Transverse colon (tissue), 4 donors: Measurements from ENCODE around the gene RLN3. TPM values are rescaled to one million over a fixed set of nuclear protein-coding genes. Genes with fewer than 3 reads are reported as not detected.
A peak's percentile ranks its signal among the peaks of the same experiment; 100 is the strongest.

Source experiments
- DNase-seq: peaks from one replicate; pipeline ENCODE4 v3.0.0-alpha.2; 2019
- H3K27ac ChIP-seq, 4 donors: fragments of 200-600 bp; sonication (generic); 2 replicates each; pipeline ENCODE4 v1.5.1; 2016 to 2018; ENCODE audit warnings: inconsistent platforms in 4 of 4
- H3K27me3 ChIP-seq: fragments of 200-600 bp; sonication (generic); 2 replicates; pipeline ENCODE4 v1.5.1; 2017; ENCODE audit warnings: inconsistent platforms
- H3K36me3 ChIP-seq, 4 donors: fragments of 200-600 bp; sonication (generic); 2 replicates each; pipeline ENCODE4 v1.5.1; 2017 to 2019; ENCODE audit warnings: inconsistent platforms in 4 of 4
- H3K4me1 ChIP-seq, 4 donors: fragments of 200-600 bp; sonication (generic); 2 replicates each; pipeline ENCODE4 v1.5.1; 2017 to 2020; ENCODE audit warnings: inconsistent platforms in 4 of 4
- H3K4me3 ChIP-seq, 4 donors: fragments of 200-600 bp; sonication (generic); 1 replicate in 1 of 4; 2 replicates in 3 of 4; pipeline versions ENCODE4 v1.5.1 to v1.6.1; 2017 to 2019; ENCODE audit warnings: inconsistent platforms in 4 of 4
- H3K9me3 ChIP-seq, 2 donors: fragments of 200-600 bp; sonication (generic); 2 replicates each; pipeline ENCODE4 v1.5.1; 2017 to 2019; ENCODE audit warnings: inconsistent platforms in 2 of 2
- CTCF ChIP-seq, 5 experiments: fragments of 200-600 bp in 3 of 5; fragments of 450-650 bp in 2 of 5; sonication (generic) in 3 of 5; IDR thresholded peaks; 1 replicate in 2 of 5; 2 replicates in 3 of 5; pipeline ENCODE4 v1.5.1; 2016 to 2017; ENCODE audit warnings: antibody characterized with exemption in 5 of 5, inconsistent platforms in 3 of 5, mild to moderate bottlenecking in 2 of 5, moderate library complexity in 1 of 5
- EP300 ChIP-seq: sonication (generic); formaldehyde crosslinking; IDR thresholded peaks from one replicate; pipeline ENCODE4 v1.6.1; 2017; ENCODE audit warnings: antibody characterized with exemption, low read depth
- POLR2A ChIP-seq: fragments of 450-650 bp; IDR thresholded peaks from one replicate; pipeline ENCODE4 v1.6.1; 2016; ENCODE audit warnings: antibody characterized with exemption, mild to moderate bottlenecking, moderate library complexity
- POLR2AphosphoS5 ChIP-seq, 3 donors: sonication (generic); formaldehyde crosslinking; IDR thresholded peaks; one replicate each; pipeline ENCODE4 v1.6.1; 2016; ENCODE audit warnings: antibody characterized with exemption in 3 of 3
- WGBS, 2 donors: methylation state at CpG; one replicate each; pipeline ENCODE4 v1.1.5; 2018; ENCODE audit warnings: low coverage in 1 of 2; 5-methylcytosine and 5-hydroxymethylcytosine counted together
- in situ Hi-C, 4 donors: fragments of 200-750 bp; cut with MboI; loops; one replicate each; pipeline versions ENCODE4 v1.15.0 to v1.15.1; 2017; ENCODE audit warnings: low sequenced_read_pairs in 3 of 4, low pct_ligation_motif_present in 1 of 4, low pct_unique_long_range_greater_than_20kb in 1 of 4
- intact Hi-C: fragments of 100-400 bp; cut with DNase I; formaldehyde crosslinking; loops from one replicate; pipeline ENCODE4 v1.15.1; 2023; ENCODE audit warnings: low total_unique reads
- total RNA-seq, 4 donors: library from RNA; depleted of rRNA; stranded (reverse); fragments of >200 nt; gene quantifications; one replicate each; pipeline ENCODE4 v1.1.0, GENCODE V29; 2016

RLN3 gene
- total RNA-seq, 4 donors from 2014 or later, result not detected

GRCh38 chr19:13983213-13983889 lies 44.6 kb upstream of the RLN3 start:
- Histone ChIP-seq H3K9me3 (no peaks in the 10 kb centered on the region), H3K27ac (no peak overlapping the region), H3K4me3 (no peak overlapping the region), H3K4me1 (peaks cover 18 to 34% (median 25%) of the 10 kb centered on the region in 4 donors), H3K36me3 (no peaks in the 10 kb centered on the region), H3K27me3 (no peaks in the 10 kb centered on the region)
- 97% methylated on average over 11 of the region's 21 CpGs; no CpG with 5 or more reads in 1 of the 2 donors for WGBS, 2 donors
- intact Hi-C loops, result no loop called here
- DNase-seq, result no peak
- in situ Hi-C loops, result no loop called here
- no peak for TF ChIP-seq POLR2AphosphoS5 (IDR thresholded peaks at IDR 0.05)
- TF ChIP-seq CTCF (IDR thresholded peaks at IDR 0.05), result no peak
- no peak for TF ChIP-seq POLR2A

DNA sequence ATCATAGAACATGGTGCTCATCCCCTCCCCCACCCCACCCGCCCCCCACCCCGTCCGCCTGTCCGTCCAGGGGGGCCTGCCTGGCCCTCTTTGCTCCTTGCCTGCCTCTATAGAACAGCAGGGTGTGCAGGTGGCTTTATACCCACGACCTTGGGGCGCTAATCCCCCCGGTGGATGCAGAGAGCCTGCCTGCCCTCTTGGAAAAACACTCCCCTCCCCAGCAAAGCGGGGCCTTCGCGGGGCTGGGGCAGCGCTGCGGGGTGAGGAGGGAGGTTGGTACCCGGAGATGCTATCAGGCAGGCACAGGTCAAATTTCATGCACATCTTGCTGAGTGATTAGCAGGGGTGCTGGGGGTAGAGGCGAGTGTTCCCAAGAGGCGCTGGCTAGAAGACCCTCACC lies 43.8 kb upstream of the RLN3 start:
- intact Hi-C loops (no loop called here), in situ Hi-C loops (no loop called here)
- TF ChIP-seq POLR2AphosphoS5 (IDR thresholded peaks at IDR 0.05) (no peak), POLR2A (no peak), CTCF (IDR thresholded peaks at IDR 0.05) (no peak), EP300 (no peak)
- Histone ChIP-seq H3K27ac (no peak overlapping the region), H3K9me3 (no peaks in the 10 kb centered on the region), H3K27me3 (no peaks in the 10 kb centered on the region), H3K4me1 (peaks cover 15 to 27% (median 20%) of the 10 kb centered on the region in 4 donors), H3K36me3 (no peaks in the 10 kb centered on the region), H3K4me3 (no peak overlapping the region)
- DNase-seq, result no peak
- 89% methylated on average over 10 of the region's 15 CpGs; no CpG with 5 or more reads in 1 of the 2 donors for WGBS, 2 donors

- Histone ChIP-seq H3K36me3 (no peaks in the 10 kb centered on the region), H3K9me3 (no peaks in the 10 kb centered on the region), H3K27me3 (no peaks in the 10 kb centered on the region), H3K4me3 (no peak overlapping the region), H3K4me1 (peaks cover 10 to 21% (median 16%) of the 10 kb centered on the region in 4 donors), H3K27ac (peak overlapping the region in 3 of 4 donors; percentile 73 to 84 (median 81))
- intact Hi-C loops (no loop called here), in situ Hi-C loops (no loop called here)
- DNase-seq, result no peak
- TF ChIP-seq POLR2A (no peak), POLR2AphosphoS5 (IDR thresholded peaks at IDR 0.05) (no peak), EP300 (no peak), CTCF (IDR thresholded peaks at IDR 0.05) (no peak)
- WGBS, 2 donors, result 81 to 100% methylated on average over 2 to 25 of the region's 25 CpGs
Observed at GRCh38 chr19:13984875-13985741, 42.8 kb upstream of the RLN3 start.

- H3K27ac ChIP-seq, result peak overlapping the region; percentile 73 to 84 (median 80)
- in situ Hi-C loops (no loop called here), intact Hi-C loops (no loop called here)
- no peak overlapping the region for H3K4me3 ChIP-seq
- no peaks in the 10 kb centered on the region for H3K9me3 ChIP-seq
- no peaks in the 10 kb centered on the region for H3K27me3 ChIP-seq
- 73% methylated on average over 10 of the region's 10 CpGs; no CpG with 5 or more reads in 1 of the 2 donors for WGBS, 2 donors
- no peak for DNase-seq
- peaks cover 10 to 21% (median 16%) of the 10 kb centered on the region in 4 donors for H3K4me1 ChIP-seq
- no peaks in the 10 kb centered on the region for H3K36me3 ChIP-seq
- TF ChIP-seq EP300, result no peak
- TF ChIP-seq POLR2AphosphoS5 (IDR thresholded peaks at IDR 0.05), result no peak
- TF ChIP-seq POLR2A, result no peak
- TF ChIP-seq CTCF (IDR thresholded peaks at IDR 0.05), result no peak
Observed at GRCh38 chr19:13985771-13986347, 42.1 kb upstream of the RLN3 start.
